ENCODE results near the gene STC2. TPM values are rescaled to one million over a fixed set of nuclear protein-coding genes. Genes with fewer than 3 reads are reported as not detected.

The STC2 gene
- total RNA-seq, 1 donor = 157 TPM

GRCh38 chr5:173317852-173318251 is 10.4 kb downstream of the STC2 start:
- DNase-seq (ENCODE audit: low read depth) = no peak
- no peak overlapping the region for H3K4me3 ChIP-seq (ENCODE audit: low read depth, low read length)
- no peak for TF ChIP-seq CTCF (IDR thresholded peaks at IDR 0.05; ENCODE audit: insufficient read depth, low read depth, low read length)

- no peak for TF ChIP-seq CTCF (IDR thresholded peaks at IDR 0.05; ENCODE audit: insufficient read depth, low read depth, low read length)
- DNase-seq (ENCODE audit: low read depth) = no peak
- no peak overlapping the region for H3K4me3 ChIP-seq (ENCODE audit: low read depth, low read length)
These were observed 11.0 kb downstream of the STC2 start for GRCh38 chr5:173317091-173317730.

- DNase-seq (ENCODE audit: low read depth) = no peak
- peak overlapping the region; percentile 13 for H3K4me3 ChIP-seq (ENCODE audit: low read depth, low read length)
- TF ChIP-seq CTCF (IDR thresholded peaks at IDR 0.05; ENCODE audit: insufficient read depth, low read depth, low read length) = no peak
These were observed 11.7 kb downstream of the STC2 start for GRCh38 chr5:173316339-173317020.

- no peak for TF ChIP-seq CTCF (IDR thresholded peaks at IDR 0.05; ENCODE audit: insufficient read depth, low read depth, low read length)
- DNase-seq (ENCODE audit: low read depth) = peak; percentile 96
- H3K4me3 ChIP-seq (ENCODE audit: low read depth, low read length) = peak overlapping the region; percentile 13
These were observed 12.5 kb downstream of the STC2 start for GRCh38 chr5:173315495-173316338.

- TF ChIP-seq CTCF (IDR thresholded peaks at IDR 0.05; ENCODE audit: insufficient read depth, low read depth, low read length) = no peak
- no peak for DNase-seq (ENCODE audit: low read depth)
- H3K4me3 ChIP-seq (ENCODE audit: low read depth, low read length) = no peak overlapping the region
These were observed 13.9 kb downstream of the STC2 start for GRCh38 chr5:173314166-173314952.

GRCh38 chr5:173313351-173313801 is 14.8 kb downstream of the STC2 start:
- no peak for DNase-seq (ENCODE audit: low read depth)
- no peak overlapping the region for H3K4me3 ChIP-seq (ENCODE audit: low read depth, low read length)
- TF ChIP-seq CTCF (IDR thresholded peaks at IDR 0.05; ENCODE audit: insufficient read depth, low read depth, low read length) = no peak

Measured in fibroblast of villous mesenchyme (primary cell).